Psoas muscle (tissue), 8 donors: ENCODE data around the gene SSPN. TPM values are rescaled to one million over a fixed set of nuclear protein-coding genes. Genes with fewer than 3 reads are reported as not detected.

Experiments used
- ATAC-seq, 4 donors: fragments of 200-7000 bp; cut with Tn5 transposase; one replicate each; pipeline ENCODE4 v1.9.1; 2020; ENCODE audit warnings: moderate library complexity in 3 of 4, mild to moderate bottlenecking in 2 of 4
- DNase-seq, 2 donors: peaks; one replicate each; pipeline ENCODE4 v3.0.0-alpha.2; 2020
- H3K27ac ChIP-seq: fragments of 200-600 bp; one replicate; pipeline ENCODE4 v1.8.0; 2022
- H3K27me3 ChIP-seq, 3 donors: fragments of 200-600 bp in 1 of 3; one replicate each; pipeline versions ENCODE4 v1.6.1 to v1.8.0; 2013 to 2022; ENCODE audit warnings: low read length in 2 of 3, mild to moderate bottlenecking in 2 of 3, moderate library complexity in 1 of 3; ENCODE audit not compliant: insufficient read depth in 3 of 3
- H3K36me3 ChIP-seq, 2 donors: fragments of 200-600 bp in 1 of 2; one replicate each; pipeline versions ENCODE4 v1.6.1 to v1.8.0; 2013 to 2022; ENCODE audit warnings: low read depth in 1 of 2, mild to moderate bottlenecking in 1 of 2, moderate library complexity in 1 of 2; ENCODE audit not compliant: insufficient read depth in 1 of 2
- H3K4me1 ChIP-seq: fragments of 200-600 bp; one replicate; pipeline ENCODE4 v1.8.0; 2022
- H3K4me3 ChIP-seq: fragments of 200-600 bp; one replicate; pipeline ENCODE4 v1.8.0; 2022; ENCODE audit warnings: mild to moderate bottlenecking
- H3K9me3 ChIP-seq: fragments of 200-600 bp; one replicate; pipeline ENCODE4 v1.8.0; 2022
- CTCF ChIP-seq: fragments of 200-600 bp; IDR thresholded peaks from one replicate; pipeline ENCODE4 v1.8.0; 2022; ENCODE audit warnings: antibody characterized with exemption
- WGBS, 3 donors: extraction: QIAGEN DNeasy Blood & Tissue Kit; methylation state at CpG; one replicate each; pipeline versions ENCODE4 v1.1.6 to v1.1.7; 2013; 5-methylcytosine and 5-hydroxymethylcytosine counted together
- intact Hi-C, 2 donors: fragments of 100-400 bp; cut with DNase I; formaldehyde crosslinking; loops; one replicate each; pipeline versions ENCODE4 v1.11.0 to v1.14.2; 2022
- polyA plus RNA-seq, 3 donors: library from polyadenylated mRNA; stranded (reverse); fragments of 200-250 nt; gene quantifications; one replicate each; pipeline ENCODE4 v1.2.3, GENCODE V29; 2013
- total RNA-seq, 4 donors: library from RNA; stranded (reverse); fragmentation: NEBNext Ultra II Directional in 2 of 4; extraction: Animal tissue kit (Norgen Biotek cat#: 25700) in 2 of 4; gene quantifications; one replicate each; pipeline versions ENCODE4 v1.2.1 to v1.2.4, GENCODE V29; 2021 to 2023
- donor health status: healthy with polysubstance abuse.
- donor health status: DM: no; HTN: no; CAD: no; lungs with moderate emphysema.
- donor health status: Bipolar disorder and iron deficiency.
- donor health status: healthy.
- donor health status: DM: yes; HTN: yes; CAD: no.
- donor health status: DM: no; HTN: no; CAD: no.
- donor health status: DM: no; HTN: no; CAD: no.
- donor health status: DM: yes; HTN: yes; CAD: no.

Gene SSPN
- total and polyA plus RNA-seq, 7 donors, result 8.3 to 88.7 (median 45.4) TPM

- peaks cover 28% of the 10 kb centered on the region for H3K4me1 ChIP-seq
- intact Hi-C loops, result loop anchor here (2.0 to 5.0 kb wide), 2 partner anchors 69 to 70 kb away; partner anchors contain the start of gene BHLHE41 (in 1 of the 2)
- H3K4me3 ChIP-seq, result peak overlapping the region; percentile 82
- DNase-seq, result peak in 1 of 2 donors; percentile 67
- no peaks in the 10 kb centered on the region for H3K36me3 ChIP-seq
- ATAC-seq, result peak; percentile 52 to 87 (median 72)
- WGBS, 3 donors, result 16 to 27% (median 18%) methylated on average over 5 of the region's 5 CpGs
- H3K27me3 ChIP-seq, result no peaks in the 10 kb centered on the region
- no peaks in the 10 kb centered on the region for H3K9me3 ChIP-seq
- no peak for TF ChIP-seq CTCF
- H3K27ac ChIP-seq, result peak overlapping the region; percentile 89
Measured at GRCh38 chr12:26196421-26196716, 996 bp downstream of the SSPN start.

- 62 to 76% (median 64%) methylated on average over 3 of the region's 3 CpGs for WGBS, 3 donors
- no peaks in the 10 kb centered on the region for H3K27me3 ChIP-seq
- no peak for TF ChIP-seq CTCF
- intact Hi-C loops, result loop anchor here (2.0 to 5.0 kb wide), 2 partner anchors 71 kb away; partner anchors contain the start of gene BHLHE41 (in 1 of the 2)
- peak in 3 of 4 donors; percentile 25 to 56 (median 39) for ATAC-seq
- H3K27ac ChIP-seq, result peak overlapping the region; percentile 89
- no peaks in the 10 kb centered on the region for H3K9me3 ChIP-seq
- H3K4me1 ChIP-seq, result peaks cover 28% of the 10 kb centered on the region
- H3K4me3 ChIP-seq, result no peak overlapping the region
- DNase-seq, result no peak
- no peaks in the 10 kb centered on the region for H3K36me3 ChIP-seq
Measured at GRCh38 chr12:26197832-26198231, 2.5 kb downstream of the SSPN start.

- Histone ChIP-seq H3K27ac (peak overlapping the region; percentile 89), H3K9me3 (no peaks in the 10 kb centered on the region), H3K4me1 (peaks cover 28% of the 10 kb centered on the region), H3K36me3 (no peaks in the 10 kb centered on the region), H3K4me3 (no peak overlapping the region), H3K27me3 (no peaks in the 10 kb centered on the region)
- DNase-seq (peak; percentile 43 to 69), ATAC-seq (peak; percentile 31 to 53 (median 36))
- intact Hi-C loops, result loop anchor here in 1 of 2 donors (5.0 kb wide), 1 partner anchor 71 kb away; the partner anchor contains the start of gene BHLHE41
- 48 to 60% (median 54%) methylated on average over 4 of the region's 4 CpGs for WGBS, 3 donors
- TF ChIP-seq CTCF, result no peak
Measured at GRCh38 chr12:26198742-26199141, 3.4 kb downstream of the SSPN start.

- WGBS, 3 donors, result 83 to 94% (median 87%) methylated on average over 4 of the region's 4 CpGs
- ATAC-seq, result no peak
- no peaks in the 10 kb centered on the region for H3K36me3 ChIP-seq
- H3K9me3 ChIP-seq, result no peaks in the 10 kb centered on the region
- peaks cover 36% of the 10 kb centered on the region for H3K4me1 ChIP-seq
- intact Hi-C loops, result no loop called here
- no peak for DNase-seq
- no peak overlapping the region for H3K27ac ChIP-seq
- no peak overlapping the region for H3K4me3 ChIP-seq
- H3K27me3 ChIP-seq, result no peaks in the 10 kb centered on the region
- no peak for TF ChIP-seq CTCF
Measured at GRCh38 chr12:26203167-26203780, 7.9 kb downstream of the SSPN start.
